ENCODE data around the gene DNAH5. TPM values are rescaled to one million over a fixed set of nuclear protein-coding genes. Genes with fewer than 3 reads are reported as not detected.
A peak's percentile ranks its signal among the peaks of the same experiment; 100 is the strongest.

DNAH5 gene
- total and polyA plus RNA-seq, 2 of the 13 experiments (the other 11 are each of a cell fraction or from before 2014, with no cell fraction given) = 0.09 TPM

GRCh38 chr5:13976867-13977830 lies 32.7 kb upstream of the DNAH5 start:
- 45% methylated on average over 10 of the region's 11 CpGs for WGBS (ENCODE audit: low lambda C conversion rate)
- Histone ChIP-seq H3K4me2 (ENCODE audit: low read depth, low read length) (no peak overlapping the region), H3K36me3 (replicated peaks in 1 of 2; ENCODE audit: control insufficient read depth in 1 of 2, insufficient read depth in 2 of 2, low read length in 2 of 2) (no peaks in the 10 kb centered on the region), H3K9ac (ENCODE audit: insufficient read depth, low read depth, low read length) (no peak overlapping the region), H2AFZ (ENCODE audit: low read length) (no peak overlapping the region), H3K4me3 (replicated peaks in 1 of 3; ENCODE audit: insufficient read depth in 1 of 3, low read depth in 2 of 3, low read length in 3 of 3) (no peak overlapping the region), H3K79me2 (ENCODE audit: insufficient read depth, low read length) (no peaks in the 10 kb centered on the region), H3K27ac (ENCODE audit: extremely low read length, insufficient read depth, low read length) (no peak overlapping the region), H4K20me1 (ENCODE audit: insufficient read depth, low read length) (no peaks in the 10 kb centered on the region), H3K9me3 (ENCODE audit: low read length) (no peaks in the 10 kb centered on the region), H3K4me1 (ENCODE audit: insufficient read depth, low read length) (no peaks in the 10 kb centered on the region), H3K27me3 (ENCODE audit: control insufficient read depth in 1 of 2, insufficient read depth in 2 of 2, low read length in 2 of 2) (peaks cover 0 to 2% of the 10 kb centered on the region in 2 experiments; a peak in 1 of 5 replicates)
- DNase-seq (ENCODE audit: low spot score) (peak; percentile 15), FAIRE-seq (no peak), ATAC-seq (peak; percentile 91)
- ChIA-PET CTCF (ENCODE audit: low intra/inter-chr PET ratio, low total read pairs) (interaction anchor here (1.3 kb wide), 1 partner anchor 671 kb away, joined by 3 read pairs; no protein-coding TSS in a partner anchor), POLR2A (no interaction called here)
- intact Hi-C loops (cut with micrococcal nuclease; ENCODE audit: unreplicated experiment) (loop anchor here (2.0 kb wide), 1 partner anchor 672 kb away; no protein-coding TSS in a partner anchor), in situ Hi-C loops (cut with HindIII; ENCODE audit: extremely low pct_ligation_motif_present, low pct_unique_long_range_greater_than_20kb) (no loop called here)
- no TSS peak for BruUV-seq (replicated peaks)
- TF ChIP-seq HMGXB4 (CRISPR knock-in tag; IDR thresholded peaks at IDR 0.05; ENCODE audit: borderline replicate concordance in 1 of 2, low read depth in 1 of 2) = no peak
- no peak for TF ChIP-seq GLMP (CRISPR knock-in tag; IDR thresholded peaks at IDR 0.05; ENCODE audit: borderline replicate concordance)
- no peak for TF ChIP-seq ZNF589 (CRISPR knock-in tag; conservative IDR thresholded peaks at IDR 0.05)
- no peak for TF ChIP-seq HNRNPK (IDR thresholded peaks at IDR 0.05; ENCODE audit: low read depth, low read length, poor library complexity, severe bottlenecking)
- no peak for TF ChIP-seq PATZ1 (CRISPR knock-in tag; IDR thresholded peaks at IDR 0.05)
- TF ChIP-seq ZNF253 (CRISPR knock-in tag; IDR thresholded peaks at IDR 0.05; ENCODE audit: borderline replicate concordance) = no peak
- TF ChIP-seq CTCF (CRISPR knock-in tag; IDR thresholded peaks at IDR 0.05) = peak; percentile 57
- TF ChIP-seq ZNF383 (CRISPR knock-in tag; IDR thresholded peaks at IDR 0.05; ENCODE audit: borderline replicate concordance) = no peak
- TF ChIP-seq NFE2L1 (CRISPR knock-in tag; IDR thresholded peaks at IDR 0.05; ENCODE audit: borderline replicate concordance) = no peak
- no peak for TF ChIP-seq E2F1 (CRISPR knock-in tag; IDR thresholded peaks at IDR 0.05)
- TF ChIP-seq FOXJ3 (CRISPR knock-in tag; IDR thresholded peaks at IDR 0.05; ENCODE audit: borderline replicate concordance) = no peak
- TF ChIP-seq KAT2B (IDR thresholded peaks at IDR 0.05; ENCODE audit: borderline replicate concordance, low read depth, low read length) = no peak
- TF ChIP-seq SKI (IDR thresholded peaks at IDR 0.05; ENCODE audit: partially characterized antibody) = no peak
